ENCODE results near the gene VTI1A. TPM values are rescaled to one million over a fixed set of nuclear protein-coding genes. Genes with fewer than 3 reads are reported as not detected.

The VTI1A gene
- total and polyA plus RNA-seq, 2 of the 8 experiments (the other 6 are each of a cell fraction or from before 2014, with no cell fraction given) = 6.0 to 20.0 TPM

DNA sequence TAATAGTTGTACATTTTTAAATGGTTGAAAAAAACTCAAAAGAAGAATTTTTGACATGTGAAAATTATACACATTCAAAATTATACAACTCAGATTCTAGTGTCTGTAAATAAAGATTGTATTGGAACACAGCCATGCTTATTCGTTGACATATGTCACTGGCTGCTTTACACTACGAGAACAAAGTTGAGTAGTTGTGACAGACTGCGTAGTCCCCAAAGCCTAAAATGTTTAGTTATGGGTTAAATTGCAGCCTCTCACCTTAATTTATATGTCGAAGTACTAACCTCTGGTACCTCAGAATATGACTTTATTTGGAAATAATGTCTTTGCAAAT is 358.2 kb downstream of the VTI1A start:
- DNase-seq (ENCODE audit: low read depth in 1 of 2, low spot score in 2 of 2) (no peak), FAIRE-seq (no peak)
- POLR2A ChIA-PET (ENCODE audit: partially characterized antibody) = interaction anchor here (1.4 kb wide), 1 partner anchor 12 kb away, joined by 3 read pairs; no protein-coding TSS in a partner anchor
- no peak for TF ChIP-seq RBBP5 (IDR thresholded peaks at IDR 0.05; ENCODE audit: borderline replicate concordance, low read depth, low read length)

More for the DNA sequence above, 358.2 kb downstream of the VTI1A start:
- H3K79me1 ChIP-seq (ENCODE audit: low read depth, low read length) = no peaks in the 10 kb centered on the region
- no peak overlapping the region for H2BK120ac ChIP-seq (replicated peaks; ENCODE audit: low read depth, low read length)
- no peak overlapping the region for H3K23ac ChIP-seq (ENCODE audit: insufficient read length)
- no peak overlapping the region for H3K56ac ChIP-seq (replicated peaks; ENCODE audit: insufficient read length, low read depth, low read length)
- H3K4ac ChIP-seq (replicated peaks; ENCODE audit: insufficient read length, low read depth, low read length) = no peak overlapping the region
- no peak overlapping the region for H3K18ac ChIP-seq (ENCODE audit: extremely low read depth, low read length)
- no peaks in the 10 kb centered on the region for H3K9me3 ChIP-seq (ENCODE audit: insufficient read depth in 2 of 2, low read depth in 1 of 2, low read length in 1 of 2)
- 85% methylated on average over 4 of the region's 4 CpGs; no CpG with 5 or more reads in 1 of the 2 experiments for WGBS, 2 experiments (ENCODE audit: extremely low coverage in 1 of 2, insufficient coverage in 1 of 2, insufficient read length in 1 of 2, insufficient replicate concordance in 2 of 2, low coverage in 1 of 2, low lambda C conversion rate in 2 of 2, missing lambda C conversion rate in 1 of 2)
- no peaks in the 10 kb centered on the region; a peak in 1 of 8 replicates for H3K36me3 ChIP-seq (ENCODE audit: control insufficient read depth in 2 of 4, insufficient read depth in 4 of 4, low read length in 3 of 4)
- H4K91ac ChIP-seq (replicated peaks; ENCODE audit: insufficient read length, low read length) = no peak overlapping the region
- no peak overlapping the region; the same call in 1 of the 2 replicates for H2BK12ac ChIP-seq (ENCODE audit: low read depth, low read length)
- no peak overlapping the region for H3K9ac ChIP-seq (replicated peaks in 1 of 4; ENCODE audit: extremely low read depth in 1 of 4, low read depth in 3 of 4, low read length in 3 of 4)
- H4K8ac ChIP-seq (ENCODE audit: extremely low read depth, insufficient read depth, low read length) = no peak overlapping the region
- CTCF ChIA-PET (ENCODE audit: partially characterized antibody) = interaction anchor here (1.8 kb wide), 1 partner anchor 30 kb away, joined by 4 read pairs; no protein-coding TSS in a partner anchor
- H2BK20ac ChIP-seq (ENCODE audit: low read length) = peak overlapping the region; percentile 87; the same call in 1 of the 2 replicates
- no peak overlapping the region for H3K14ac ChIP-seq (ENCODE audit: insufficient read length)
- no peak overlapping the region for H2AK5ac ChIP-seq (ENCODE audit: low read depth, low read length)
- H3K4me2 ChIP-seq (ENCODE audit: insufficient read depth in 1 of 2, low read depth in 2 of 2, low read length in 2 of 2) = no peak overlapping the region
- H4K5ac ChIP-seq (ENCODE audit: insufficient read length, low read depth, low read length) = no peak overlapping the region
- no peaks in the 10 kb centered on the region for H3K79me2 ChIP-seq (ENCODE audit: control insufficient read depth in 1 of 2, insufficient read depth in 2 of 2, low read length in 2 of 2)
- H2BK15ac ChIP-seq (ENCODE audit: low read length) = no peak overlapping the region
- H2AFZ ChIP-seq (ENCODE audit: low read length) = no peak overlapping the region
- peaks cover 4 to 17% (median 13%) of the 10 kb centered on the region in 4 experiments; a peak in 6 of 7 replicates for H3K4me1 ChIP-seq (replicated peaks in 1 of 4; ENCODE audit: control insufficient read depth in 3 of 4, insufficient read depth in 4 of 4, low read length in 3 of 4)
- peaks cover 0 to 5% (median 0%) of the 10 kb centered on the region in 4 experiments; a peak in 1 of 7 replicates for H3K27me3 ChIP-seq (replicated peaks in 1 of 4; ENCODE audit: control insufficient read depth in 3 of 4, extremely low read depth in 1 of 4, insufficient read depth in 3 of 4, low read length in 3 of 4)
- no peaks in the 10 kb centered on the region for H4K20me1 ChIP-seq (replicated peaks in 1 of 2; ENCODE audit: control insufficient read depth in 1 of 2, insufficient read depth in 2 of 2, low read length in 2 of 2)
- H3K4me3 ChIP-seq (ENCODE audit: extremely low read depth in 1 of 4, insufficient read depth in 2 of 4, low read depth in 3 of 4, low read length in 4 of 4) = no peak overlapping the region
- no peak overlapping the region for H2BK5ac ChIP-seq (ENCODE audit: low read depth, low read length)
- no peaks in the 10 kb centered on the region for H3K23me2 ChIP-seq (ENCODE audit: low read depth, low read length)
- no peak overlapping the region for H3K27ac ChIP-seq (ENCODE audit: low read depth, low read length)
